MCF 10A (cell line): ENCODE results near the gene RRAGD. TPM values are rescaled to one million over a fixed set of nuclear protein-coding genes. Genes with fewer than 3 reads are reported as not detected.

ENCODE experiments used
- BruUV-seq: library from RNA; stranded (reverse); fragments of 400-500 nt; replicated peaks from 2 replicates; lab custom pipeline; 2021; lab: Mats Ljungman, UMichigan
- CTCF ChIA-PET: fragments of 300-600 bp; sonication (Branson Sonifier 250); formaldehyde crosslinking; extraction: SDS; loops from one replicate; lab custom pipeline; 2021; ENCODE audit warnings: antibody characterized with exemption, inconsistent platforms; lab: Yijun Ruan, JAX
- POLR2A ChIA-PET: fragments of 300-600, 350-650 bp; sonication (Branson Sonifier 250); formaldehyde crosslinking; extraction: SDS; loops from one replicate; lab custom pipeline; 2020; ENCODE audit warnings: antibody characterized with exemption, inconsistent platforms; lab: Yijun Ruan, JAX
- DNase-seq: peaks from one replicate; pipeline ENCODE4 v3.0.0-alpha.2; 2018; ENCODE audit not compliant: unreplicated experiment
- H3K27ac Mint-ChIP-seq: one replicate; pipeline ENCODE4 v1.8.0; 2022; ENCODE audit warnings: mild to moderate bottlenecking, low read depth, mixed read lengths; ENCODE audit not compliant: unreplicated experiment
- H3K27me3 Mint-ChIP-seq: one replicate; pipeline ENCODE4 v1.8.0; 2022; ENCODE audit warnings: mixed read lengths; ENCODE audit not compliant: insufficient read depth, unreplicated experiment
- H3K36me3 Mint-ChIP-seq: one replicate; pipeline ENCODE4 v1.8.0; 2022; ENCODE audit warnings: mild to moderate bottlenecking, moderate library complexity, mixed read lengths; ENCODE audit not compliant: insufficient read depth, unreplicated experiment
- H3K4me1 Mint-ChIP-seq: one replicate; pipeline ENCODE4 v1.8.0; 2022; ENCODE audit warnings: mixed read lengths; ENCODE audit not compliant: insufficient read depth, unreplicated experiment
- H3K4me3 Mint-ChIP-seq: one replicate; pipeline ENCODE4 v1.8.0; 2022; ENCODE audit warnings: mild to moderate bottlenecking, moderate library complexity, mixed read lengths; ENCODE audit not compliant: unreplicated experiment
- H3K9me3 Mint-ChIP-seq: one replicate; pipeline ENCODE4 v1.8.0; 2022; ENCODE audit warnings: mixed read lengths; ENCODE audit not compliant: unreplicated experiment
- intact Hi-C: fragments of 100-400 bp; cut with micrococcal nuclease; formaldehyde crosslinking; loops from 2 replicates; pipeline ENCODE4 v1.14.1; 2022
- total RNA-seq: library from RNA; stranded (reverse); gene quantifications from 2 replicates; pipeline ENCODE4 v1.2.3, GENCODE V29; 2022
- TF ChIP-seq, protein P1 (sequence below): fragments of 200-600 bp; IDR thresholded peaks from one replicate; pipeline ENCODE4 v1.8.0; 2022; ENCODE audit warnings: antibody characterized with exemption, mild to moderate bottlenecking; ENCODE audit not compliant: unreplicated experiment

The RRAGD gene
- total RNA-seq, 1 experiment from 2014 or later = 0.33 TPM

DNA sequence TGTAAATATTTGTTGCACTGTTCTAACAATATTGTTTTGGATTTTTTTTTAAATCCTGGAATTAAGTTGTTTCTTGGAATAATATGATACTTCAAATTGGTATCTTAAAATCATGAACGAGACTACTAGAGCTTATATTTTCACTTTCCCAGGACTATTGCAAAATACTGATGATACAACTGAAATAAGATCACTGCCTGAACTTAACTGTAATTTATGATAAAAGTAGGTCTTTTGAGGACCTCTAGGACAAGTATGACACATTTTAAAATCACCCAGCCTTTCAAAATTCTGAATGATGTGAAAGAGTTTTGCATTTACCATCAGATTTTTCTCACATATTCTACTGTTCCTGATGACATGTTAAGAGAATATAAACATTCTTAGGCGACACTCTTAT, 50.9 kb downstream of the RRAGD start:
- no TSS peak for BruUV-seq
- intact Hi-C loops = no loop called here
- TF ChIP-seq, protein P1, sequence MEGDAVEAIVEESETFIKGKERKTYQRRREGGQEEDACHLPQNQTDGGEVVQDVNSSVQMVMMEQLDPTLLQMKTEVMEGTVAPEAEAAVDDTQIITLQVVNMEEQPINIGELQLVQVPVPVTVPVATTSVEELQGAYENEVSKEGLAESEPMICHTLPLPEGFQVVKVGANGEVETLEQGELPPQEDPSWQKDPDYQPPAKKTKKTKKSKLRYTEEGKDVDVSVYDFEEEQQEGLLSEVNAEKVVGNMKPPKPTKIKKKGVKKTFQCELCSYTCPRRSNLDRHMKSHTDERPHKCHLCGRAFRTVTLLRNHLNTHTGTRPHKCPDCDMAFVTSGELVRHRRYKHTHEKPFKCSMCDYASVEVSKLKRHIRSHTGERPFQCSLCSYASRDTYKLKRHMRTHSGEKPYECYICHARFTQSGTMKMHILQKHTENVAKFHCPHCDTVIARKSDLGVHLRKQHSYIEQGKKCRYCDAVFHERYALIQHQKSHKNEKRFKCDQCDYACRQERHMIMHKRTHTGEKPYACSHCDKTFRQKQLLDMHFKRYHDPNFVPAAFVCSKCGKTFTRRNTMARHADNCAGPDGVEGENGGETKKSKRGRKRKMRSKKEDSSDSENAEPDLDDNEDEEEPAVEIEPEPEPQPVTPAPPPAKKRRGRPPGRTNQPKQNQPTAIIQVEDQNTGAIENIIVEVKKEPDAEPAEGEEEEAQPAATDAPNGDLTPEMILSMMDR = no peak
- Mint-ChIP-seq H3K36me3 (peaks cover 5% of the 10 kb centered on the region), H3K9me3 (no peaks in the 10 kb centered on the region), H3K27ac (no peak overlapping the region), H3K27me3 (no peaks in the 10 kb centered on the region), H3K4me3 (no peak overlapping the region), H3K4me1 (no peaks in the 10 kb centered on the region)
- CTCF ChIA-PET = interaction anchor here (1.3 to 7.2 kb wide), 2 partner anchors 12 to 16 kb away, joined by 6 to 57 read pairs; no protein-coding TSS in a partner anchor
- POLR2A ChIA-PET = interaction anchor here (0.7 kb wide), 1 partner anchor 8 kb away, joined by 3 read pairs; the partner anchor contains the start of gene UBE2J1
- no peak for DNase-seq

DNA sequence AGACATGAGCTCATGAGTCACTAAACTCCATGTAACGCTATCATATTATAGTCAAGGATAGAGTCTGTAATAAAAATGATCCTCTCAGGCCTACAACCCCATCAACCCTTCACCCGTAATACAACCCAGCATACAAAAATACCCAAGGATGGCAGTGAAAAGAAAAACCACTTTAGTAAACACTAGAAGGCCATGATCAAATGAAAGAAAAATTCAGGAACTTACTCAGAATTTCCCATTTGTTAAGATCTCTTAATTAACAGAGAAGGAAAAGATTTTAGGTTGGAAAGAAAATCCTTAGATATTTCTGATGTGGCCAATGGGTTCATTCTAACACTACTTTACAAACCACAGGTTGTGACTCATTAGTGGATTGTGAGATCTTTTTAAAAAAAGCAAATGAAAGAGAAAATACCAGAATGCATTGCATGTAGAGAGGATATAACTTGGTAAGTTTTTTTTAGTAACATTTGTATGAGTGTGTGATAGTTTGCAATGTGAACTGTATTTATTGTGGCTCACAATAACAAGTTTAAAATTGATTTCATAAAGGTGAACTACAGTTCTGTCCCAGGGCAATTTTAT, 51.6 kb downstream of the RRAGD start:
- ChIA-PET POLR2A (interaction anchor here (0.7 kb wide), 1 partner anchor 8 kb away, joined by 3 read pairs; the partner anchor contains the start of gene UBE2J1), CTCF (interaction anchor here (0.6 to 7.2 kb wide), 5 partner anchors 8 to 249 kb away, joined by 3 to 57 read pairs (median 4); no protein-coding TSS in a partner anchor)
- no TSS peak for BruUV-seq
- intact Hi-C loops = no loop called here
- Mint-ChIP-seq H3K27ac (no peak overlapping the region), H3K27me3 (no peaks in the 10 kb centered on the region), H3K9me3 (no peaks in the 10 kb centered on the region), H3K4me1 (no peaks in the 10 kb centered on the region), H3K4me3 (no peak overlapping the region), H3K36me3 (peaks cover 5% of the 10 kb centered on the region)
- DNase-seq = peak; percentile 35
- TF ChIP-seq, protein P1 = no peak

DNA sequence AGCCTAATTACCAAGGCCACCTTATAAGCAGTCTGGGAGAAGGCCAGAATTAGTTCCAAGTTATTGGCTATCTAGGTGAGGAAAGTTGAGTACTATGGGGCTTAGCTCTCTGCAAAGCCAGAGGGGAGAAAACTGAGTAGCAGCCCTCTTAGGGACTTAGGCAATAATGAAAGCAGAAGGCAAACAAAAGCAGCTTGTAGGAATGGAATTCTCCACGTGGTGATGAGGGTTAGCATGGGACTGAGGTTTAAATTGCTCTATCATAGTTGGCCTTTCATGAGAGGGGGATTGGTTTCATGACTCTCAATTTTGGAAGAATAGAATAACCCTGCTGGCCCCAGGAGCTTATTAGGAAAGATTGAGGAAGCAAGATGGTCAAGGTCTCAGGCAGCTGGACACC, 52.5 kb downstream of the RRAGD start:
- BruUV-seq = no TSS peak
- CTCF ChIA-PET = interaction anchor here (0.7 to 7.2 kb wide), 5 partner anchors 9 to 76 kb away, joined by 3 to 57 read pairs (median 5); no protein-coding TSS in a partner anchor
- POLR2A ChIA-PET = no interaction called here
- no peaks in the 10 kb centered on the region for H3K4me1 Mint-ChIP-seq
- H3K27ac Mint-ChIP-seq = no peak overlapping the region
- peaks cover 5% of the 10 kb centered on the region for H3K36me3 Mint-ChIP-seq
- H3K9me3 Mint-ChIP-seq = no peaks in the 10 kb centered on the region
- intact Hi-C loops = no loop called here
- no peak overlapping the region for H3K4me3 Mint-ChIP-seq
- H3K27me3 Mint-ChIP-seq = no peaks in the 10 kb centered on the region
- no peak for DNase-seq
- TF ChIP-seq, protein P1 = no peak

DNA sequence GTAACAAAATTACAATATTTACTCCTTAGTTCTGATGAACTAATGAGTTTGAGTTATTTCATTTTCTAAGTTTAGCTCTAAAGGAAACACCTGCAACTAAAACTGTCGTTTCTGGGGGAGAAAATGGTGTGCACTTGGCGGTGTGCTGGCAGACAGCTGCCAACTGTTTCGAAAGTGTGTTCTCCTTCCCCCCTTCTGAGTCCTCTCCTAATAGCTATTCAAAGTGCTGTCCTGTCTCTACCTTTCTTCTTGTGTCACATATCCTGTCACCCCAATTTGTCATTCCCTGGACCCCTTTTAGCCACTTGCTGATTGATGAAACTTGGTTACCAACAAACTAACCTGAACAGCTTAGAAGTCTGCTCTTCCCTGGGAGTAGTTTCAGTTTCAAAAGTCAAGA, 54.7 kb downstream of the RRAGD start:
- Mint-ChIP-seq H3K27ac (no peak overlapping the region), H3K27me3 (no peaks in the 10 kb centered on the region), H3K4me3 (no peak overlapping the region), H3K9me3 (no peaks in the 10 kb centered on the region), H3K4me1 (no peaks in the 10 kb centered on the region), H3K36me3 (peaks cover 2% of the 10 kb centered on the region)
- no peak for DNase-seq
- ChIA-PET POLR2A (interaction anchor here (1.1 to 1.3 kb wide), 2 partner anchors 9 to 276 kb away, joined by 3 to 5 read pairs; no protein-coding TSS in a partner anchor), CTCF (interaction anchor here (0.8 to 4.3 kb wide), 5 partner anchors 8 to 75 kb away, joined by 3 to 32 read pairs (median 7); no protein-coding TSS in a partner anchor)
- BruUV-seq = no TSS peak
- intact Hi-C loops = no loop called here
- TF ChIP-seq, protein P1 = no peak
